Endothelial cell of umbilical vein (primary cell): ENCODE measurements around the gene TRIM42. TPM values are rescaled to one million over a fixed set of nuclear protein-coding genes. Genes with fewer than 3 reads are reported as not detected.

Experiments
- BruUV-seq: library from RNA; stranded (reverse); fragments of 400-500 nt; replicated peaks from 2 replicates; lab custom pipeline; 2021; lab: Mats Ljungman, UMichigan
- CTCF ChIA-PET: fragments of 300-600, 350-600 bp; sonication (Branson Sonifier 250); formaldehyde crosslinking; loops from one replicate; lab custom pipeline; 2021; ENCODE audit warnings: antibody characterized with exemption, inconsistent platforms; lab: Charles Lee
- POLR2A ChIA-PET: fragments of 300-600, 350-600 bp; sonication (Branson Sonifier 250); formaldehyde crosslinking; loops from one replicate; lab custom pipeline; 2021; ENCODE audit warnings: antibody characterized with exemption, inconsistent platforms; lab: Charles Lee
- DNase-seq: peaks from one replicate; pipeline ENCODE4 v3.0.0-alpha.2; 2011; ENCODE audit warnings: low read depth, low spot score
- FAIRE-seq: peaks from 2 replicates; lab custom pipeline; 2011; peaks lifted over from hg19 to GRCh38; lab: Jason Lieb, UNC
- H2AFZ ChIP-seq: 2 replicates; pipeline ENCODE4 v1.6.0; 2012; ENCODE audit warnings: low read depth, low read length, control low read depth, inconsistent platforms
- H3K27ac ChIP-seq: 2 replicates; pipeline ENCODE4 v1.5.1; 2011; ENCODE audit warnings: low read depth, mild to moderate bottlenecking, control low read depth, low read length, moderate library complexity; ENCODE audit not compliant: insufficient read depth
- H3K27me3 ChIP-seq, 2 experiments: 2 replicates each; pipeline versions ENCODE4 v1.6.0 to v1.6.1; 2011; ENCODE audit warnings: low read length in 2 of 2, mixed read lengths in 1 of 2; ENCODE audit not compliant: control insufficient read depth in 2 of 2, insufficient read depth in 2 of 2
- H3K36me3 ChIP-seq, 2 experiments: 2 replicates in 1 of 2; 3 replicates in 1 of 2; pipeline ENCODE4 v1.5.1; 2011; ENCODE audit warnings: low read length in 2 of 2, mild to moderate bottlenecking in 1 of 2, moderate library complexity in 1 of 2; ENCODE audit not compliant: control insufficient read depth in 2 of 2, insufficient read depth in 2 of 2; ENCODE audit errors: extremely low read depth in 1 of 2
- H3K4me1 ChIP-seq: 3 replicates; pipeline ENCODE4 v1.5.1; 2011; ENCODE audit warnings: mild to moderate bottlenecking, low read length; ENCODE audit not compliant: control insufficient read depth, insufficient read depth; ENCODE audit errors: extremely low read depth
- H3K4me2 ChIP-seq: 2 replicates; pipeline ENCODE4 v1.6.1; 2011; ENCODE audit warnings: low read length, control low read depth, mixed read lengths; ENCODE audit not compliant: insufficient read depth
- H3K4me3 ChIP-seq, 3 experiments: fragments of 200-600 bp in 1 of 3; sonication (generic), shearing (Covaris generic) in 1 of 3; replicated peaks in 1 of 3; 2 replicates each; pipeline ENCODE4 v1.5.1; 2011 to 2016; ENCODE audit warnings: control low read depth in 3 of 3, low read length in 3 of 3, mild to moderate bottlenecking in 2 of 3, inconsistent platforms in 1 of 3, low read depth in 1 of 3, moderate library complexity in 1 of 3; ENCODE audit not compliant: insufficient read depth in 1 of 3
- H3K79me2 ChIP-seq: 2 replicates; pipeline ENCODE4 v1.6.0; 2012; ENCODE audit warnings: low read length, inconsistent platforms; ENCODE audit not compliant: control insufficient read depth, insufficient read depth
- H3K9ac ChIP-seq: replicated peaks from 2 replicates; pipeline ENCODE3; 2011; ENCODE audit warnings: low read length, control low read depth; ENCODE audit not compliant: insufficient read depth; ENCODE audit errors: extremely low read depth
- H3K9me1 ChIP-seq: replicated peaks from 3 replicates; pipeline ENCODE4 v1.6.0; 2011; ENCODE audit warnings: mild to moderate bottlenecking, low read length; ENCODE audit not compliant: control insufficient read depth, insufficient read depth; ENCODE audit errors: extremely low read depth
- H3K9me3 ChIP-seq: replicated peaks from 2 replicates; pipeline ENCODE4 v1.5.1; 2012; ENCODE audit warnings: low read length, inconsistent platforms; ENCODE audit not compliant: control insufficient read depth, insufficient read depth
- H4K20me1 ChIP-seq: replicated peaks from 2 replicates; pipeline ENCODE3; 2011; ENCODE audit warnings: mild to moderate bottlenecking, low read length; ENCODE audit not compliant: control insufficient read depth, insufficient read depth; ENCODE audit errors: extremely low read depth
- EZH2 ChIP-seq: IDR thresholded peaks from 2 replicates; pipeline ENCODE4 v1.6.1; 2012; ENCODE audit warnings: borderline replicate concordance, low read depth, mild to moderate bottlenecking, moderate library complexity, low read length, inconsistent platforms; ENCODE audit not compliant: severe bottlenecking
- FOS ChIP-seq: IDR thresholded peaks from 2 replicates; pipeline ENCODE4 v1.6.1; 2011; ENCODE audit warnings: mild to moderate bottlenecking, low read length, moderate library complexity, borderline replicate concordance; ENCODE audit not compliant: insufficient read depth
- GATA2 ChIP-seq: IDR thresholded peaks from 2 replicates; pipeline ENCODE4 v1.7.0; 2011; ENCODE audit warnings: low read depth, mild to moderate bottlenecking, moderate library complexity, mixed read lengths, low read length; ENCODE audit not compliant: insufficient read length, insufficient read depth
- JUN ChIP-seq: IDR thresholded peaks from 2 replicates; pipeline ENCODE4 v1.6.1; 2011; ENCODE audit warnings: borderline replicate concordance, low read depth; ENCODE audit not compliant: insufficient read length, insufficient read depth
- MYC ChIP-seq: IDR thresholded peaks from one replicate; pipeline ENCODE4 v1.6.1; 2011; ENCODE audit warnings: mild to moderate bottlenecking, low read depth, low read length
- POLR2A ChIP-seq: IDR thresholded peaks from 2 replicates; pipeline ENCODE4 v1.6.1; 2012; ENCODE audit warnings: low read depth, mild to moderate bottlenecking, control low read depth, low read length
- POLR2AphosphoS5 ChIP-seq: IDR thresholded peaks from 2 replicates; pipeline ENCODE4 v1.6.1; 2012; ENCODE audit warnings: low read depth, mild to moderate bottlenecking, control low read depth, low read length, moderate library complexity; ENCODE audit not compliant: insufficient read depth
- dilution Hi-C: fragments of 300-500 bp; cut with MboI; formaldehyde crosslinking; loops from one replicate; pipeline ENCODE4 v1.15.0; 2019; ENCODE audit warnings: low sequenced_read_pairs; ENCODE audit not compliant: extremely low pct_ligation_motif_present
- intact Hi-C: fragments of 100-400 bp; cut with micrococcal nuclease; formaldehyde crosslinking; loops from one replicate; pipeline ENCODE4 v1.10.0; 2022
- polyA plus RNA-seq, 4 experiments: library from polyadenylated mRNA; depleted of rRNA in 3 of 4; stranded (reverse) in 3 of 4; unstranded in 1 of 4; fragments of >200 nt; gene quantifications; 2 replicates each; pipeline versions ENCODE4 v1.2.1 to v1.2.3, GENCODE V29; 2011 to 2012; ENCODE audit warnings: missing spikeins in 1 of 4
- total RNA-seq: library from RNA; stranded (reverse); gene quantifications from 2 replicates; pipeline ENCODE4 v1.2.3, GENCODE V29; 2021
- TF ChIP-seq, protein P1 (sequence below), 2 donors: IDR thresholded peaks; 1 replicate in 1 of 2; 2 replicates in 1 of 2; pipeline ENCODE4 v1.5.1; 2011; ENCODE audit warnings: low read length in 2 of 2, mild to moderate bottlenecking in 2 of 2, moderate library complexity in 2 of 2, control low read depth in 1 of 2, inconsistent platforms in 1 of 2, low read depth in 1 of 2; ENCODE audit not compliant: insufficient read depth in 1 of 2; ENCODE audit errors: extremely low read depth in 1 of 2
- TF ChIP-seq, protein P2 (sequence below): IDR thresholded peaks from 2 replicates; pipeline ENCODE4 v1.6.1; 2011; ENCODE audit not compliant: insufficient read depth, insufficient read length

Gene TRIM42
- total and polyA plus RNA-seq, 2 donors (not counting 3 experiments of a cell fraction or from before 2014, with no cell fraction given), result not detected

DNA sequence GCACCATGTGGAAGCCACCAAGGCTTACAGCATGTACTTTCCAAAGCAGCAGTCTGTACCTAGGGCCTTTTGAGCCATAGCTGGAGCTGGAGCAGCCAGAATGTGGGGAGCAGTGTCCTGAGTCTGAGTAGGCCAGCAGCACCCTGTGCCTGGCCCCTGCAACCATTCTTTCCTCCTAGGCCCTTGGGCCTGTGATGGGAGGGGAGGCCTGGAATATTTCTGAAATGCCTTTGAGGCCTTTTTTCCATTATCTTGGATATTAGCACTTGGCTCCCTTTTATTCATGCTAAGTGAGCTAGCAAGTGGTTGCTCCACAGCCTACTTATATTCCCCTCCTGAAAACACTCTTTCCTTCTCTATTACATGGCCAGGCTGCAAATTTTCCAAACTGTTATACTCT, 28.1 kb downstream of the TRIM42 start:
- Histone ChIP-seq H3K27ac (no peak overlapping the region), H3K4me3 (no peak overlapping the region), H3K4me2 (no peak overlapping the region), H2AFZ (no peak overlapping the region), H3K79me2 (no peaks in the 10 kb centered on the region), H3K9ac (no peak overlapping the region), H4K20me1 (no peaks in the 10 kb centered on the region), H3K9me1 (no peaks in the 10 kb centered on the region), H3K36me3 (no peaks in the 10 kb centered on the region), H3K4me1 (no peaks in the 10 kb centered on the region), H3K27me3 (no peaks in the 10 kb centered on the region), H3K9me3 (no peaks in the 10 kb centered on the region)
- intact Hi-C loops, result no loop called here
- dilution Hi-C loops, result no loop called here
- DNase-seq, result no peak
- no peak for FAIRE-seq
- CTCF ChIA-PET, result no interaction called here
- no TSS peak for BruUV-seq
- TF ChIP-seq MYC (no peak), EZH2 (no peak), FOS (no peak), JUN (no peak), POLR2A (no peak), GATA2 (no peak), POLR2AphosphoS5 (no peak)
- TF ChIP-seq, protein P1, sequence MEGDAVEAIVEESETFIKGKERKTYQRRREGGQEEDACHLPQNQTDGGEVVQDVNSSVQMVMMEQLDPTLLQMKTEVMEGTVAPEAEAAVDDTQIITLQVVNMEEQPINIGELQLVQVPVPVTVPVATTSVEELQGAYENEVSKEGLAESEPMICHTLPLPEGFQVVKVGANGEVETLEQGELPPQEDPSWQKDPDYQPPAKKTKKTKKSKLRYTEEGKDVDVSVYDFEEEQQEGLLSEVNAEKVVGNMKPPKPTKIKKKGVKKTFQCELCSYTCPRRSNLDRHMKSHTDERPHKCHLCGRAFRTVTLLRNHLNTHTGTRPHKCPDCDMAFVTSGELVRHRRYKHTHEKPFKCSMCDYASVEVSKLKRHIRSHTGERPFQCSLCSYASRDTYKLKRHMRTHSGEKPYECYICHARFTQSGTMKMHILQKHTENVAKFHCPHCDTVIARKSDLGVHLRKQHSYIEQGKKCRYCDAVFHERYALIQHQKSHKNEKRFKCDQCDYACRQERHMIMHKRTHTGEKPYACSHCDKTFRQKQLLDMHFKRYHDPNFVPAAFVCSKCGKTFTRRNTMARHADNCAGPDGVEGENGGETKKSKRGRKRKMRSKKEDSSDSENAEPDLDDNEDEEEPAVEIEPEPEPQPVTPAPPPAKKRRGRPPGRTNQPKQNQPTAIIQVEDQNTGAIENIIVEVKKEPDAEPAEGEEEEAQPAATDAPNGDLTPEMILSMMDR (IDR thresholded peaks at IDR 0.05; ENCODE audit: extremely low read depth in 1 of 2, insufficient read depth in 1 of 2, low read depth in 1 of 2, low read length in 2 of 2), result no peak
- TF ChIP-seq, protein P2, sequence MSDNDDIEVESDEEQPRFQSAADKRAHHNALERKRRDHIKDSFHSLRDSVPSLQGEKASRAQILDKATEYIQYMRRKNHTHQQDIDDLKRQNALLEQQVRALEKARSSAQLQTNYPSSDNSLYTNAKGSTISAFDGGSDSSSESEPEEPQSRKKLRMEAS, result no peak
- POLR2A ChIA-PET, result no interaction called here
